CD4-positive, CD25-positive, alpha-beta regulatory T cell (primary cell): Measurements from ENCODE around the gene FOCAD. TPM values are rescaled to one million over a fixed set of nuclear protein-coding genes. Genes with fewer than 3 reads are reported as not detected.

ENCODE experiments used
- ATAC-seq, 2 donors: fragments of 150-1000 bp; cut with Tn5 transposase; one replicate each; pipeline ENCODE4 v1.10.0; 2021; ENCODE audit warnings: low read depth in 2 of 2, moderate number of reproducible peaks in 2 of 2, moderate library complexity in 1 of 2
- DNase-seq, 3 donors: peaks; one replicate each; pipeline versions ENCODE4 v3.0.0 to v3.0.0-alpha.2; 2012 to 2022; ENCODE audit warnings: mixed read lengths in 1 of 3
- H3K27ac ChIP-seq: one replicate; pipeline ENCODE4 v1.7.0; 2013; ENCODE audit warnings: mild to moderate bottlenecking, low read length; ENCODE audit not compliant: insufficient read depth, poor library complexity, severe bottlenecking
- H3K27me3 ChIP-seq: one replicate; pipeline ENCODE4 v1.7.0; 2013; ENCODE audit warnings: low read length; ENCODE audit not compliant: control insufficient read depth, insufficient read depth
- H3K36me3 ChIP-seq: one replicate; pipeline ENCODE4 v1.7.0; 2013; ENCODE audit warnings: mild to moderate bottlenecking, low read length, moderate library complexity; ENCODE audit not compliant: control insufficient read depth, insufficient read depth
- H3K4me1 ChIP-seq: 2 replicates; pipeline ENCODE4 v1.7.0; 2013; ENCODE audit warnings: mild to moderate bottlenecking, low read length; ENCODE audit not compliant: insufficient read depth, control insufficient read depth, poor library complexity, severe bottlenecking
- H3K4me3 ChIP-seq: one replicate; pipeline ENCODE4 v1.7.0; 2013; ENCODE audit warnings: low read depth, mild to moderate bottlenecking, low read length, moderate library complexity
- H3K9me3 ChIP-seq, 2 experiments: 1 replicate in 1 of 2; 2 replicates in 1 of 2; pipeline ENCODE4 v1.7.0; 2013; ENCODE audit warnings: low read length in 2 of 2, mild to moderate bottlenecking in 1 of 2, moderate library complexity in 1 of 2; ENCODE audit not compliant: control insufficient read depth in 2 of 2
- H3K27ac Mint-ChIP-seq, 3 donors: one replicate each; pipeline ENCODE4 v1.8.0; 2020 to 2022; ENCODE audit warnings: mild to moderate bottlenecking in 3 of 3, mixed read lengths in 3 of 3, moderate library complexity in 2 of 3
- H3K27me3 Mint-ChIP-seq: one replicate; pipeline ENCODE4 v1.8.0; 2022; ENCODE audit warnings: mild to moderate bottlenecking, mixed read lengths
- H3K36me3 Mint-ChIP-seq: one replicate; pipeline ENCODE4 v1.8.0; 2020; ENCODE audit warnings: mixed read lengths
- H3K4me1 Mint-ChIP-seq, 4 donors: one replicate each; pipeline ENCODE4 v1.8.0; 2020 to 2022; ENCODE audit warnings: mixed read lengths in 4 of 4, mild to moderate bottlenecking in 1 of 4
- H3K4me3 Mint-ChIP-seq, 4 donors: one replicate each; pipeline ENCODE4 v1.8.0; 2020 to 2022; ENCODE audit warnings: mild to moderate bottlenecking in 4 of 4, mixed read lengths in 4 of 4, moderate library complexity in 3 of 4
- H3K9me3 Mint-ChIP-seq, 7 donors: one replicate each; pipeline ENCODE4 v1.8.0; 2020 to 2022; ENCODE audit warnings: mixed read lengths in 7 of 7, mild to moderate bottlenecking in 3 of 7, moderate library complexity in 2 of 7
- polyA plus RNA-seq, 4 donors: library from polyadenylated mRNA; unstranded; fragments of 300-500 nt; fragmentation: Illumina TruSeq; gene quantifications; one replicate each; pipeline ENCODE4 v1.2.3, GENCODE V29; 2021
- total RNA-seq: library from RNA; stranded (reverse); gene quantifications from one replicate; pipeline ENCODE4 v1.2.3, GENCODE V29; 2022

The FOCAD gene, protein sequence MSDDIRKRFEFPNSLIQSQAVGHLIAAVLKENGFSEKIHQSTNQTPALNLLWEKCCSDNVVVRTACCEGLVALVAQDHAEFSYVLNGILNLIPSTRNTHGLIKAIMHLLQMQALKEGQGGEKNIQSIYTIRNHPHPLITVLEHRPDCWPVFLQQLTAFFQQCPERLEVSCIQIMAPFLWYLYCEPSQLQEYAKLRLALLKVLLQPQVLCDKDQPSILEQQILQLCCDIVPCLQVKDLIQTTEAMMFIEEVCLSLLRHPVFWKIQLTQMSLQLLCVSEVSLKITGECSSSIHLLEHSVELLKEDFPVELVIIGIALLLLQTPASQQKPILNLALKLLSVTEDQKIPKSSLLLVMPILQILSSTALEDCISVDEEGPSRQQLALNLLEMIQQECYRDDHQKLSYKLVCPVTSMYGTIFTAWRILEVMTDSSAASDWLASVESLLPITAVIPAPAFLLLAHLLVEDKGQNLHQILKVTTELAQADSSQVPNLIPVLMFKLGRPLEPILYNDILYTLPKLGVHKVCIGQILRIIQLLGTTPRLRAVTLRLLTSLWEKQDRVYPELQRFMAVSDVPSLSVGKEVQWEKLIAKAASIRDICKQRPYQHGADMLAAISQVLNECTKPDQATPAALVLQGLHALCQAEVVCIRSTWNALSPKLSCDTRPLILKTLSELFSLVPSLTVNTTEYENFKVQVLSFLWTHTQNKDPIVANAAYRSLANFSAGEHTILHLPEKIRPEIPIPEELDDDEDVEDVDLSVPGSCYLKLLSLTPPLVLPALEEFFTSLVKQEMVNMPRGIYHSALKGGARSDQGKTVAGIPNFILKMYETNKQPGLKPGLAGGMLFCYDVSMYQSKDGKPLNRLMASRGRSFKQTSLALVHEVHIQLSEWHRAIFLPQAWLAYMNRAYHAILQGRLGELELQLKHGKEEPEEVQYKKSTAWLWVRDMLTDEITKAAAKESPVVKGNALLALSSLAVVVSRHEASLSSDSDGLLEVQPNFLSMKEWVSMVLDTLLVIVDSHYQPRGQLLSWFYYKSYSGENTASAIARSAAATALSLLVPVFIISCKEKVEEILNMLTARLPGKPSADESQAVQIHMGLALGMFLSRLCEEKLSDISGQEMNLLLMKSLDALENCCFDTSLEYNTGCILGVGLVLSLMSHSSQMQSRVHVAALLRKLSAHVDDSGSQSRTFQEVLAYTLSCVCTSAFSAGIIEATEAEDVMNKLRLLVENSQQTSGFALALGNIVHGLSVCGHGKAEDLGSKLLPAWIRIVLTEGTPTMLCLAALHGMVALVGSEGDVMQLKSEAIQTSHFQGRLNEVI (N-terminal part only)
- total RNA-seq (19.6 TPM), polyA plus RNA-seq (10 to 100 TPM in 3 of 4 donors, 1 to 10 TPM in 1; 9.0 to 17.2 (median 12.3) TPM)

- Histone ChIP-seq H3K27ac (peak within 1 kb of the TSS; percentile 74), H3K4me3 (peak within 1 kb of the TSS; percentile 95), H3K27me3 (no peaks in the 10 kb centered on the region), H3K36me3 (no peaks in the 10 kb centered on the region), H3K4me1 (peaks cover 21% of the 10 kb centered on the region), H3K9me3 (no peaks in the 10 kb centered on the region)
- Mint-ChIP-seq H3K4me1 (peaks cover 13 to 28% (median 17%) of the 10 kb centered on the region in 4 donors), H3K27me3 (no peaks in the 10 kb centered on the region), H3K36me3 (no peaks in the 10 kb centered on the region), H3K9me3 (no peaks in the 10 kb centered on the region), H3K4me3 (peak within 1 kb of the TSS; percentile 94 to 99 (median 96)), H3K27ac (peak within 1 kb of the TSS; percentile 88 to 91 (median 89))
- ATAC-seq (peak; percentile 98 to 99), DNase-seq (peak; percentile 94 to 97 (median 95))
These were observed at the start of gene FOCAD for GRCh38 chr9:20684035-20684874. Gene FOCAD (plus strand): TSS chr9:20684259. CDS start chr9:20715354, 31,095 bp downstream.

- Histone ChIP-seq H3K27ac (no peak overlapping the region), H3K4me3 (no peak overlapping the region), H3K27me3 (peaks cover 14% of the 10 kb centered on the region), H3K9me3 (no peaks in the 10 kb centered on the region), H3K4me1 (no peaks in the 10 kb centered on the region), H3K36me3 (no peaks in the 10 kb centered on the region)
- Mint-ChIP-seq H3K9me3 (peaks cover 0 to 2% (median 0%) of the 10 kb centered on the region in 7 donors), H3K36me3 (no peaks in the 10 kb centered on the region), H3K4me3 (no peak overlapping the region), H3K27ac (no peak overlapping the region), H3K27me3 (peaks cover 45% of the 10 kb centered on the region), H3K4me1 (peaks cover 0 to 2% (median 1%) of the 10 kb centered on the region in 4 donors)
- ATAC-seq (no peak), DNase-seq (no peak)
These were observed 49.2 kb upstream of the FOCAD start for GRCh38 chr9:20634895-20635294.

- H3K27me3 ChIP-seq: peaks cover 2% of the 10 kb centered on the region
- Mint-ChIP-seq H3K27ac (no peak overlapping the region), H3K4me1 (peaks cover 0 to 15% (median 10%) of the 10 kb centered on the region in 4 donors), H3K9me3 (peaks cover 0 to 2% (median 0%) of the 10 kb centered on the region in 7 donors), H3K27me3 (peaks cover 30% of the 10 kb centered on the region), H3K36me3 (no peaks in the 10 kb centered on the region), H3K4me3 (no peak overlapping the region)
- no peak for DNase-seq
- H3K36me3 ChIP-seq: no peaks in the 10 kb centered on the region
- peaks cover 8% of the 10 kb centered on the region for H3K4me1 ChIP-seq
- ATAC-seq: no peak
- no peak overlapping the region for H3K27ac ChIP-seq
- no peak overlapping the region for H3K4me3 ChIP-seq
- H3K9me3 ChIP-seq: no peaks in the 10 kb centered on the region
These were observed 47.1 kb upstream of the FOCAD start for GRCh38 chr9:20636888-20637440.

- no peaks in the 10 kb centered on the region for H3K9me3 Mint-ChIP-seq
- DNase-seq: peak; percentile 35 to 67 (median 57)
- Histone ChIP-seq H3K27ac (no peak overlapping the region), H3K4me3 (peak overlapping the region; percentile 9), H3K36me3 (no peaks in the 10 kb centered on the region), H3K9me3 (no peaks in the 10 kb centered on the region), H3K4me1 (peaks cover 8% of the 10 kb centered on the region), H3K27me3 (no peaks in the 10 kb centered on the region)
- peak overlapping the region in 3 of 4 donors; percentile 9 to 69 (median 56) for H3K4me3 Mint-ChIP-seq
- peaks cover 25% of the 10 kb centered on the region for H3K27me3 Mint-ChIP-seq
- H3K27ac Mint-ChIP-seq: peak overlapping the region in 1 of 3 donors; percentile 75
- ATAC-seq: peak; percentile 70 to 83
- peaks cover 0 to 15% (median 11%) of the 10 kb centered on the region in 4 donors for H3K4me1 Mint-ChIP-seq
- no peaks in the 10 kb centered on the region for H3K36me3 Mint-ChIP-seq
These were observed 43.5 kb upstream of the FOCAD start for GRCh38 chr9:20640331-20641187.

DNA sequence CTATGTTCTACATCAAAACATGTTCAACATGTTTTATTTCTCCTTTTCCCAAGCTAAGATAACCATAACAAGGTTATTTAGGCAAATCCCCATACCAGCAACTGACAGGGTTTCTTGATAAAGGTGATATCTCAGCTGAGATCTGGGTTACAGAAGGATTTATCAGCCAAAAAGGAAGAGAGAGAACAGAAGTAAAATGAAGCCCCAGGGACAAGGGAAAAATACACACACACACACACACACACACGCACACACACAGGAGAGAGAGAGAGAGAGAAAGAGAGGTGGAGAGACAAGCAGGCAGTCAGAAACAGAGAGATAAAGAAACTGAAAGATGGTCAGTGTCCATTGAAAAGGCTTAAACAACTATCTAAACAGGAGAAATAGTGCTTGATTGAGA is 42.0 kb upstream of the FOCAD start:
- Mint-ChIP-seq H3K9me3 (no peaks in the 10 kb centered on the region), H3K27me3 (peaks cover 25% of the 10 kb centered on the region), H3K4me3 (no peak overlapping the region), H3K4me1 (peaks cover 0 to 15% (median 11%) of the 10 kb centered on the region in 4 donors), H3K36me3 (no peaks in the 10 kb centered on the region), H3K27ac (peak overlapping the region in 1 of 3 donors; percentile 6)
- Histone ChIP-seq H3K4me1 (peaks cover 8% of the 10 kb centered on the region), H3K4me3 (no peak overlapping the region), H3K9me3 (no peaks in the 10 kb centered on the region), H3K27ac (no peak overlapping the region), H3K36me3 (no peaks in the 10 kb centered on the region), H3K27me3 (peaks cover 4% of the 10 kb centered on the region)
- ATAC-seq (no peak), DNase-seq (no peak)

DNA sequence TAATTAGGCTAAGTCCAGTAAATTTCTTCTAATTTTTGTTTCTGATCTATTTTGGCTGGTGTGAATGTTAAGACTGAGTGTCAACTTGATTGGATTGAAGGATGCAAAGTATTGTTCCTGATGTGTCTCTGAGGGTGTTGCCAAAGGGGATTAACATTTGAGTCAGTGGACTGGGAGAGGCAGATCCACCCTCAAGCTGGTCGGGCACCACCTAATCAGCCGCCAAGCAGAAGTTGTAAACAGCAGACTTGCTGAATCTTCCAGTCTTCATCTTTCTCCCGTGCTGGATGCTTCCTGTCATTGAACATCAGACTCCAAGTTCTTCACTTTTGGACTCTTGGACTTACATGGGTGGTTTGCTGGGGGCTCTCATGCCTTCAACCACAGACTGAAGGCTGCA is 40.4 kb upstream of the FOCAD start:
- Mint-ChIP-seq H3K4me3 (no peak overlapping the region), H3K27ac (no peak overlapping the region), H3K4me1 (peaks cover 0 to 15% (median 11%) of the 10 kb centered on the region in 4 donors), H3K27me3 (peaks cover 33% of the 10 kb centered on the region), H3K36me3 (no peaks in the 10 kb centered on the region), H3K9me3 (no peaks in the 10 kb centered on the region)
- DNase-seq (no peak), ATAC-seq (no peak)
- Histone ChIP-seq H3K9me3 (no peaks in the 10 kb centered on the region), H3K27ac (no peak overlapping the region), H3K4me3 (no peak overlapping the region), H3K27me3 (peaks cover 9% of the 10 kb centered on the region), H3K4me1 (peaks cover 8% of the 10 kb centered on the region), H3K36me3 (no peaks in the 10 kb centered on the region)
